PC-9 (cell line): ENCODE measurements around the gene MAVS. TPM values are rescaled to one million over a fixed set of nuclear protein-coding genes. Genes with fewer than 3 reads are reported as not detected.

Experiments used
- BruUV-seq: library from RNA; stranded (reverse); fragments of 400-500 nt; replicated peaks from 2 replicates; lab custom pipeline; 2021; lab: Mats Ljungman, UMichigan
- CTCF ChIA-PET: fragments of 300-600 bp; sonication (Branson Sonifier 250); formaldehyde crosslinking; loops from one replicate; lab custom pipeline; 2022; ENCODE audit warnings: antibody characterized with exemption; lab: Charles Lee
- POLR2A ChIA-PET: fragments of 300-600 bp; sonication (Branson Sonifier 250); formaldehyde crosslinking; loops from one replicate; lab custom pipeline; 2022; ENCODE audit warnings: antibody characterized with exemption; ENCODE audit not compliant: unreplicated experiment; lab: Charles Lee
- DNase-seq, 2 experiments: peaks; one replicate each; pipeline versions ENCODE4 v3.0.0 to v3.0.0-alpha.2; 2015 to 2022; ENCODE audit warnings: mixed read lengths in 1 of 2
- H2AFZ ChIP-seq: fragments of 200-600 bp; sonication (generic); 2 replicates; pipeline ENCODE4 v1.8.1; 2017; ENCODE audit warnings: antibody characterized with exemption
- H3F3A ChIP-seq: fragments of 200-600 bp; sonication (generic); 2 replicates; pipeline ENCODE4 v1.8.1; 2017; ENCODE audit warnings: antibody characterized with exemption, mild to moderate bottlenecking, low read depth; ENCODE audit not compliant: insufficient read depth
- H3K27ac ChIP-seq: fragments of 200-600 bp; sonication (generic); 2 replicates; pipeline ENCODE4 v1.6.1; 2016; ENCODE audit warnings: mixed run types
- H3K27me3 ChIP-seq: fragments of 200-600 bp; sonication (generic); 2 replicates; pipeline ENCODE4 v1.6.1; 2016; ENCODE audit warnings: low read depth, mixed run types; ENCODE audit not compliant: insufficient read depth
- H3K36me3 ChIP-seq: fragments of 200-600 bp; sonication (generic); 2 replicates; pipeline ENCODE4 v1.6.1; 2016; ENCODE audit warnings: low read depth, mixed run types
- H3K4me1 ChIP-seq: fragments of 200-600 bp; sonication (generic); replicated peaks from 2 replicates; pipeline ENCODE4 v1.6.1; 2016; ENCODE audit warnings: mixed run types; ENCODE audit not compliant: insufficient read depth
- H3K4me2 ChIP-seq: fragments of 200-600 bp; sonication (generic); 2 replicates; pipeline ENCODE4 v1.6.1; 2017; ENCODE audit warnings: mixed run types
- H3K4me3 ChIP-seq: fragments of 200-600 bp; sonication (generic); 2 replicates; pipeline ENCODE4 v1.6.1; 2016; ENCODE audit warnings: mixed run types
- H3K79me2 ChIP-seq: fragments of 200-600 bp; sonication (generic); 2 replicates; pipeline ENCODE4 v1.6.1; 2017; ENCODE audit warnings: low read depth, mixed run types
- H3K9me2 ChIP-seq: fragments of 200-600 bp; sonication (generic); 2 replicates; pipeline ENCODE4 v1.8.1; 2017; ENCODE audit warnings: mild to moderate bottlenecking; ENCODE audit not compliant: insufficient read depth
- H3K9me3 ChIP-seq: fragments of 200-600 bp; sonication (generic); 2 replicates; pipeline ENCODE4 v1.8.1; 2016; ENCODE audit warnings: low read depth; ENCODE audit not compliant: insufficient read depth
- H4K20me1 ChIP-seq: fragments of 200-600 bp; sonication (generic); 2 replicates; pipeline ENCODE4 v1.8.1; 2017; ENCODE audit not compliant: insufficient read depth
- CTCF ChIP-seq: fragments of 200-600 bp; sonication (generic); conservative IDR thresholded peaks from 2 replicates; pipeline ENCODE4 v1.6.1; 2017; ENCODE audit warnings: mixed run types, antibody characterized with exemption, mild to moderate bottlenecking, moderate library complexity
- EZH2 ChIP-seq: fragments of 200-600 bp; sonication (generic); IDR thresholded peaks from 2 replicates; pipeline ENCODE4 v1.8.0; 2017; ENCODE audit warnings: antibody characterized with exemption, low read depth
- intact Hi-C: fragments of 100-400 bp; cut with micrococcal nuclease; formaldehyde crosslinking; loops from one replicate; pipeline ENCODE4 v1.10.0; 2022; ENCODE audit not compliant: unreplicated experiment
- total RNA-seq: library from RNA; stranded (reverse); gene quantifications from 2 replicates; pipeline ENCODE4 v1.2.3, GENCODE V29; 2021

The MAVS gene
- total RNA-seq, 1 experiment from 2014 or later, result 61.3 TPM

- Histone ChIP-seq H3K4me3 (no peak overlapping the region), H3K36me3 (0 out of 2 replicates have a peak, but pooled peaks cover 8% of the 10 kb centered on the region), H3F3A (peaks cover 5% of the 10 kb centered on the region; the same call in 1 of the 2 replicates), H3K27me3 (no peaks in the 10 kb centered on the region), H4K20me1 (no peaks in the 10 kb centered on the region), H3K9me2 (no peaks in the 10 kb centered on the region), H3K4me2 (no peak overlapping the region), H3K27ac (no peak overlapping the region), H2AFZ (no peak overlapping the region), H3K9me3 (no peaks in the 10 kb centered on the region), H3K79me2 (peaks cover 15% of the 10 kb centered on the region), H3K4me1 (peaks cover 10% of the 10 kb centered on the region)
- no TSS peak for BruUV-seq
- POLR2A ChIA-PET, result interaction anchor here (0.5 to 0.6 kb wide), 3 partner anchors 9 to 1122 kb away, joined by 3 to 10 read pairs (median 4); no protein-coding TSS in a partner anchor
- DNase-seq, result peak; percentile 59 to 76
- TF ChIP-seq CTCF (peak; percentile 77), EZH2 (no peak)
- CTCF ChIA-PET, result interaction anchor here (0.6 to 1.7 kb wide), 11 partner anchors 10 to 895 kb away, joined by 3 to 6 read pairs (median 4); partner anchors contain the start of genes ADISSP and MAVS
- intact Hi-C loops, result no loop called here
Measured at GRCh38 chr20:3818155-3819151, 28.2 kb upstream of the MAVS start.

- TSS peak; percentile 81 for BruUV-seq
Measured at GRCh38 chr20:3819411-3820047, 27.1 kb upstream of the MAVS start.

More at GRCh38 chr20:3819411-3820047, 27.1 kb upstream of the MAVS start:
- ChIA-PET POLR2A (interaction anchor here (0.5 to 0.6 kb wide), 2 partner anchors 33 to 731 kb away, joined by 3 read pairs; partner anchors contain the start of gene CENPB), CTCF (interaction anchor here (0.6 to 1.1 kb wide), 4 partner anchors 34 to 233 kb away, joined by 3 to 5 read pairs (median 3); no protein-coding TSS in a partner anchor)
- Histone ChIP-seq H3K27me3 (no peaks in the 10 kb centered on the region), H3K4me2 (peak overlapping the region; percentile 80), H3F3A (no peaks in the 10 kb centered on the region), H3K9me2 (no peaks in the 10 kb centered on the region), H3K79me2 (peaks cover 15% of the 10 kb centered on the region), H2AFZ (peak overlapping the region; percentile 76), H3K4me3 (peak overlapping the region; percentile 66), H4K20me1 (no peaks in the 10 kb centered on the region), H3K36me3 (0 out of 2 replicates have a peak, but pooled peaks cover 8% of the 10 kb centered on the region), H3K27ac (peak overlapping the region; percentile 85), H3K9me3 (no peaks in the 10 kb centered on the region), H3K4me1 (peaks cover 6% of the 10 kb centered on the region; the same call in 1 of the 2 replicates)
- TF ChIP-seq EZH2, result no peak
- TF ChIP-seq CTCF, result no peak
- intact Hi-C loops, result loop anchor here (1.0 kb wide), 4 partner anchors 23 to 143 kb away; partner anchors contain the start of genes CDC25B, CENPB and MAVS
- DNase-seq, result no peak
